ENCODE results near the gene SLC45A3.

SLC45A3 gene

GRCh38 chr1:205631010-205631767 lies 49.1 kb downstream of the SLC45A3 start:
- DNase-seq (ENCODE audit: low read depth in 2 of 2): peak; percentile 72
- peak overlapping the region; percentile 74 to 78 for H3K4me3 ChIP-seq (replicated peaks in 1 of 2; ENCODE audit: low read depth in 2 of 2, low read length in 2 of 2)
- no peak for TF ChIP-seq CTCF (IDR thresholded peaks at IDR 0.05; ENCODE audit: low read depth, low read length)

- H3K4me3 ChIP-seq (replicated peaks in 1 of 2; ENCODE audit: low read depth in 2 of 2, low read length in 2 of 2): peak overlapping the region; percentile 74 to 78
- TF ChIP-seq CTCF (IDR thresholded peaks at IDR 0.05; ENCODE audit: low read depth, low read length): no peak
- DNase-seq (ENCODE audit: low read depth in 2 of 2): no peak
Observed at GRCh38 chr1:205630651-205631009, 49.7 kb downstream of the SLC45A3 start.

GRCh38 chr1:205630241-205630640 lies 50.1 kb downstream of the SLC45A3 start:
- no peak for TF ChIP-seq CTCF (IDR thresholded peaks at IDR 0.05; ENCODE audit: low read depth, low read length)
- peak overlapping the region; percentile 74 to 78 for H3K4me3 ChIP-seq (replicated peaks in 1 of 2; ENCODE audit: low read depth in 2 of 2, low read length in 2 of 2)
- DNase-seq (ENCODE audit: low read depth in 2 of 2): peak; percentile 65 to 66

- peak overlapping the region in 1 of 2 donors; percentile 14 for H3K4me3 ChIP-seq (replicated peaks in 1 of 2; ENCODE audit: low read depth in 2 of 2, low read length in 2 of 2)
- TF ChIP-seq CTCF (IDR thresholded peaks at IDR 0.05; ENCODE audit: low read depth, low read length): no peak
- DNase-seq (ENCODE audit: low read depth in 2 of 2): no peak
Observed at GRCh38 chr1:205629751-205630150, 50.6 kb downstream of the SLC45A3 start.

GRCh38 chr1:205627956-205628355 lies 52.4 kb downstream of the SLC45A3 start:
- no peak for DNase-seq (ENCODE audit: low read depth in 2 of 2)
- no peak overlapping the region for H3K4me3 ChIP-seq (replicated peaks in 1 of 2; ENCODE audit: low read depth in 2 of 2, low read length in 2 of 2)
- no peak for TF ChIP-seq CTCF (IDR thresholded peaks at IDR 0.05; ENCODE audit: low read depth, low read length)

- no peak for TF ChIP-seq CTCF (IDR thresholded peaks at IDR 0.05; ENCODE audit: low read depth, low read length)
- no peak for DNase-seq (ENCODE audit: low read depth in 2 of 2)
Observed at GRCh38 chr1:205626216-205626615, 54.1 kb downstream of the SLC45A3 start.

GRCh38 chr1:205623646-205624045 lies 56.7 kb downstream of the SLC45A3 start:
- no peak for TF ChIP-seq CTCF (IDR thresholded peaks at IDR 0.05; ENCODE audit: low read depth, low read length)
- no peak overlapping the region for H3K4me3 ChIP-seq (replicated peaks in 1 of 2; ENCODE audit: low read depth in 2 of 2, low read length in 2 of 2)
- no peak for DNase-seq (ENCODE audit: low read depth in 2 of 2)

More at GRCh38 chr1:205626216-205626615, 54.1 kb downstream of the SLC45A3 start:
- no peak overlapping the region for H3K4me3 ChIP-seq (replicated peaks in 1 of 2; ENCODE audit: low read depth in 2 of 2, low read length in 2 of 2)

Data from cardiac fibroblast (primary cell).